ENCODE data around the gene GOLT1A. TPM values are rescaled to one million over a fixed set of nuclear protein-coding genes. Genes with fewer than 3 reads are reported as not detected.

Gene GOLT1A
- total and polyA plus RNA-seq, 2 of the 8 experiments (the other 6 are each of a cell fraction or from before 2014, with no cell fraction given) = 7.5 to 8.5 TPM

DNA sequence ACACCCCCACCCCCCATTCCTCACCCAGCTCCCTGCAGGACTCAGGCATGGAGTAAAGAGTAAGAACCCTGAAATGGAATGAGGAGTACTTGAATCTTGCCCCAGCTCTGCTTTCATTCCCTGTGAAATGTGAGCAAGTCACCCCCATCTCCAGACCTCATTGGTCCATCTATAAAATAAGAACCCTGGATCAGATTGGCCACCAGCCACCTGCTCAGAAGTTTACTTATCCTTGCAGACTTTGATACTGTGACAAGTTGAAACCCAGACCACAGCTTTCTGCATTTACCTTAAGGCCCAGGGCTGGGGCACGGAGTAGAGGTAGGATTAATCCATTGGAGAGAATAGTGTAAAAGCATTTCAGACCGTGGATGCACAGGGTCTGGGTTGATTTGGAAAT is 19.7 kb downstream of the GOLT1A start:
- H2BK15ac ChIP-seq (ENCODE audit: low read length) = no peak overlapping the region
- peaks cover 0 to 5% (median 0%) of the 10 kb centered on the region in 4 experiments; a peak in 3 of 7 replicates for H3K4me1 ChIP-seq (replicated peaks in 1 of 4; ENCODE audit: control insufficient read depth in 3 of 4, insufficient read depth in 4 of 4, low read length in 3 of 4)
- 90% methylated on average over 2 of the region's 2 CpGs; no CpG with 5 or more reads in 1 of the 2 experiments for WGBS, 2 experiments (ENCODE audit: extremely low coverage in 1 of 2, insufficient coverage in 1 of 2, insufficient read length in 1 of 2, insufficient replicate concordance in 2 of 2, low coverage in 1 of 2, low lambda C conversion rate in 2 of 2, missing lambda C conversion rate in 1 of 2)
- H3K27me3 ChIP-seq (replicated peaks in 1 of 4; ENCODE audit: control insufficient read depth in 3 of 4, extremely low read depth in 1 of 4, insufficient read depth in 3 of 4, low read length in 3 of 4) = peaks cover 0 to 7% (median 5%) of the 10 kb centered on the region in 4 experiments; a peak in 3 of 7 replicates
- H2BK12ac ChIP-seq (ENCODE audit: low read depth, low read length) = no peak overlapping the region
- H3K4me3 ChIP-seq (ENCODE audit: extremely low read depth in 1 of 4, insufficient read depth in 2 of 4, low read depth in 3 of 4, low read length in 4 of 4) = no peak overlapping the region
- no peak overlapping the region for H2BK20ac ChIP-seq (ENCODE audit: low read length)
- no peak overlapping the region for H4K5ac ChIP-seq (ENCODE audit: insufficient read length, low read depth, low read length)
- H2AK5ac ChIP-seq (ENCODE audit: low read depth, low read length) = no peak overlapping the region
- H3K79me2 ChIP-seq (ENCODE audit: control insufficient read depth in 1 of 2, insufficient read depth in 2 of 2, low read length in 2 of 2) = no peaks in the 10 kb centered on the region
- H3K4me2 ChIP-seq (ENCODE audit: insufficient read depth in 1 of 2, low read depth in 2 of 2, low read length in 2 of 2) = no peak overlapping the region
- peaks cover 0 to 6% of the 10 kb centered on the region in 2 experiments for H4K20me1 ChIP-seq (replicated peaks in 1 of 2; ENCODE audit: control insufficient read depth in 1 of 2, insufficient read depth in 2 of 2, low read length in 2 of 2)
- peaks cover 5% of the 10 kb centered on the region for H3K79me1 ChIP-seq (ENCODE audit: low read depth, low read length)
- CTCF ChIA-PET (ENCODE audit: partially characterized antibody) = interaction anchor here (0.6 to 7.0 kb wide), 10 partner anchors 9 to 201 kb away, joined by 3 to 73 read pairs (median 4); partner anchors contain the start of genes GOLT1A and REN
- no peak overlapping the region for H3K56ac ChIP-seq (replicated peaks; ENCODE audit: insufficient read length, low read depth, low read length)
- POLR2A ChIA-PET (ENCODE audit: partially characterized antibody) = interaction anchor here (0.7 to 1.8 kb wide), 2 partner anchors 10 to 20 kb away, joined by 3 to 8 read pairs; partner anchors contain the start of gene GOLT1A
- no peak overlapping the region for H3K27ac ChIP-seq (ENCODE audit: low read depth, low read length)
- H3K23me2 ChIP-seq (ENCODE audit: low read depth, low read length) = peaks cover 7% of the 10 kb centered on the region
- H2AFZ ChIP-seq (ENCODE audit: low read length) = no peak overlapping the region
- no peak overlapping the region for H2BK5ac ChIP-seq (ENCODE audit: low read depth, low read length)
- no peak for TF ChIP-seq CBX8 (IDR thresholded peaks at IDR 0.05; ENCODE audit: borderline replicate concordance, low read depth, low read length)
- TF ChIP-seq CHD2 (IDR thresholded peaks at IDR 0.05; ENCODE audit: low read length) = no peak
- no peak for TF ChIP-seq EZH2 (IDR thresholded peaks at IDR 0.05; ENCODE audit: low read depth, low read length, severe bottlenecking)
- no peak for TF ChIP-seq YY1 (IDR thresholded peaks at IDR 0.05; ENCODE audit: low read depth, low read length)
- no peak overlapping the region for H3K4ac ChIP-seq (replicated peaks; ENCODE audit: insufficient read length, low read depth, low read length)
- no peak overlapping the region for H3K18ac ChIP-seq (ENCODE audit: extremely low read depth, low read length)
- H4K8ac ChIP-seq (ENCODE audit: extremely low read depth, insufficient read depth, low read length) = no peak overlapping the region
- no peak for FAIRE-seq
- H3K14ac ChIP-seq (ENCODE audit: insufficient read length) = no peak overlapping the region
- H3K9me3 ChIP-seq (ENCODE audit: insufficient read depth in 2 of 2, low read depth in 1 of 2, low read length in 1 of 2) = no peaks in the 10 kb centered on the region
- no peaks in the 10 kb centered on the region; a peak in 1 of 8 replicates for H3K36me3 ChIP-seq (ENCODE audit: control insufficient read depth in 2 of 4, insufficient read depth in 4 of 4, low read length in 3 of 4)
- H3K23ac ChIP-seq (ENCODE audit: insufficient read length) = no peak overlapping the region
- H3K9ac ChIP-seq (replicated peaks in 1 of 4; ENCODE audit: extremely low read depth in 1 of 4, low read depth in 3 of 4, low read length in 3 of 4) = no peak overlapping the region
- no peak overlapping the region for H2BK120ac ChIP-seq (replicated peaks; ENCODE audit: low read depth, low read length)
- no peak for DNase-seq (ENCODE audit: low read depth in 1 of 2, low spot score in 2 of 2)
- H4K91ac ChIP-seq (replicated peaks; ENCODE audit: insufficient read length, low read length) = no peak overlapping the region
